K562 (cell line): Measurements from ENCODE around the gene MYO1B. TPM values are rescaled to one million over a fixed set of nuclear protein-coding genes. Genes with fewer than 3 reads are reported as not detected.

Source experiments
- ATAC-seq: fragments of 200-7000 bp; cut with Tn5 transposase; 3 replicates; pipeline ENCODE4 v1.9.1; 2020; ENCODE audit warnings: moderate library complexity
- BruUV-seq: library from RNA; stranded (reverse); fragments of 400-500 nt; replicated peaks from 2 replicates; lab custom pipeline; 2021; lab: Mats Ljungman, UMichigan
- CTCF ChIA-PET: fragments of 300-600 bp; formaldehyde crosslinking; extraction: SDS; loops from one replicate; lab custom pipeline; 2021; ENCODE audit warnings: low intra/inter-chr PET ratio; lab: Yijun Ruan, JAX
- POLR2A ChIA-PET: fragments of 300-600, 350-650 bp; sonication (Branson Sonifier 250); formaldehyde crosslinking; extraction: SDS; loops from one replicate; lab custom pipeline; 2021; ENCODE audit warnings: antibody characterized with exemption, inconsistent platforms; lab: Yijun Ruan, JAX
- DNase-seq, 4 experiments: peaks; one replicate each; pipeline versions ENCODE4 v3.0.0 to v3.0.0-alpha.2; 2011 to 2018; ENCODE audit warnings: low spot score in 3 of 4, mixed read lengths in 3 of 4; ENCODE audit errors: extremely low read depth in 1 of 4
- FAIRE-seq: peaks from 2 replicates; lab custom pipeline; 2011; peaks lifted over from hg19 to GRCh38; lab: Jason Lieb, UNC
- H2AFZ ChIP-seq: 2 replicates; pipeline ENCODE4 v1.6.0; 2011; ENCODE audit warnings: low read depth, low read length, control low read depth, inconsistent platforms
- H3K27ac ChIP-seq: fragments of 200-600 bp; 3 replicates; pipeline ENCODE4 v1.8.0; 2011; ENCODE audit warnings: low read depth, mild to moderate bottlenecking, control low read depth, inconsistent platforms, low read length, moderate library complexity, mixed read lengths; ENCODE audit errors: extremely low read depth
- H3K27me3 ChIP-seq, 2 experiments: fragments of 300-600 bp in 1 of 2; 2 replicates in 1 of 2; 3 replicates in 1 of 2; pipeline versions ENCODE4 v1.6.0 to v1.8.0; 2011; ENCODE audit warnings: inconsistent platforms in 2 of 2, low read length in 2 of 2, mild to moderate bottlenecking in 1 of 2, mixed read lengths in 1 of 2, moderate library complexity in 1 of 2; ENCODE audit not compliant: control insufficient read depth in 2 of 2, insufficient read depth in 2 of 2
- H3K36me3 ChIP-seq: fragments of 300-600 bp; 3 replicates; pipeline ENCODE4 v1.8.0; 2011; ENCODE audit warnings: mild to moderate bottlenecking, low read length, inconsistent platforms; ENCODE audit not compliant: control insufficient read depth, insufficient read depth
- H3K4me1 ChIP-seq, 2 experiments: fragments of 200-600 bp in 1 of 2; replicated peaks in 1 of 2; 2 replicates in 1 of 2; 3 replicates in 1 of 2; pipeline versions ENCODE4 v1.5.1 to v1.8.0; 2011; ENCODE audit warnings: inconsistent platforms in 2 of 2, low read length in 2 of 2, mild to moderate bottlenecking in 1 of 2, mixed read lengths in 1 of 2, moderate library complexity in 1 of 2; ENCODE audit not compliant: control insufficient read depth in 2 of 2, insufficient read depth in 2 of 2
- H3K4me2 ChIP-seq: 2 replicates; pipeline ENCODE4 v1.6.1; 2011; ENCODE audit warnings: low read length, control low read depth, inconsistent platforms, mixed read lengths; ENCODE audit not compliant: insufficient read depth
- H3K4me3 ChIP-seq: fragments of 200-600 bp; sonication (generic), shearing (Covaris generic); 2 replicates; pipeline ENCODE4 v1.5.1; 2016; ENCODE audit warnings: control low read depth, inconsistent platforms
- H3K79me2 ChIP-seq: fragments of 200-600 bp; 3 replicates; pipeline ENCODE4 v1.8.0; 2011; ENCODE audit warnings: low read length, inconsistent platforms; ENCODE audit not compliant: control insufficient read depth, insufficient read depth
- H3K9ac ChIP-seq, 2 experiments: 2 replicates each; pipeline versions ENCODE4 v1.6.0 to v1.6.1; 2011; ENCODE audit warnings: low read depth in 2 of 2, low read length in 2 of 2, control low read depth in 1 of 2, inconsistent platforms in 1 of 2, mild to moderate bottlenecking in 1 of 2, mixed read lengths in 1 of 2; ENCODE audit not compliant: insufficient read depth in 1 of 2
- H3K9me1 ChIP-seq: one replicate; pipeline ENCODE4 v1.6.0; 2011; ENCODE audit warnings: inconsistent platforms, mild to moderate bottlenecking, low read length, moderate library complexity; ENCODE audit not compliant: control insufficient read depth, insufficient read depth
- H3K9me3 ChIP-seq: replicated peaks from 2 replicates; pipeline ENCODE4 v1.5.1; 2011; ENCODE audit warnings: low read depth, low read length, inconsistent platforms; ENCODE audit not compliant: control insufficient read depth, insufficient read depth
- H4K20me1 ChIP-seq: replicated peaks from 2 replicates; pipeline ENCODE4 v1.6.1; 2011; ENCODE audit warnings: low read length, inconsistent platforms, mixed read lengths; ENCODE audit not compliant: control insufficient read depth, insufficient read depth
- CHD2 ChIP-seq: IDR thresholded peaks from 2 replicates; pipeline ENCODE4 v1.6.1; 2011; ENCODE audit warnings: low read depth, low read length
- JUND ChIP-seq, 2 experiments: IDR thresholded peaks; 2 replicates in 1 of 2; 3 replicates in 1 of 2; pipeline ENCODE4 v1.6.1; 2011; ENCODE audit warnings: borderline replicate concordance in 2 of 2, low read depth in 2 of 2, low read length in 2 of 2, improper control_type of control experiment in 1 of 2, missing biosample characterization in 1 of 2, missing genetic modification characterization in 1 of 2, missing genetic modification reagents in 1 of 2
- MNT ChIP-seq, 2 experiments: fragments of 450-650 bp; conservative IDR thresholded peaks; 2 replicates each; pipeline ENCODE4 v1.6.1; 2017; ENCODE audit warnings: mild to moderate bottlenecking in 2 of 2, moderate library complexity in 2 of 2
- WGBS: fragments of 100-300 bp; shearing (Covaris generic); methylation state at CpG from one replicate; pipeline ENCODE4 v1.1.6; 2016; ENCODE audit warnings: low coverage, mixed read lengths; ENCODE audit not compliant: insufficient coverage; ENCODE audit errors: missing lambda C conversion rate; 5-methylcytosine and 5-hydroxymethylcytosine counted together
- in situ Hi-C: fragments of 300-500 bp; cut with MboI; formaldehyde crosslinking; loops from 4 replicates; pipeline ENCODE4 v1.15.0; 2018; ENCODE audit warnings: inconsistent platforms, mixed read lengths
- intact Hi-C: fragments of 100-400 bp; cut with micrococcal nuclease; formaldehyde crosslinking; loops from 2 replicates; pipeline ENCODE4 v1.14.2; 2022
- polyA plus RNA-seq, 8 experiments: library from polyadenylated mRNA; depleted of rRNA in 4 of 8; stranded (reverse) in 5 of 8; unstranded in 3 of 8; fragments of >200 nt; fragmentation: Nextera tagmentation in 2 of 8; fragmentation: Illumina TruSeq in 1 of 8; extraction: Ambion mirVana in 2 of 8; extraction: Trizol in 1 of 8; gene quantifications; 2 replicates each; pipeline versions ENCODE4 v1.2.1 to v1.2.3, GENCODE V29; 2011 to 2014; ENCODE audit warnings: inconsistent platforms in 1 of 8, missing spikeins in 1 of 8
- total RNA-seq, 7 experiments: library from RNA; depleted of rRNA in 6 of 7; stranded (reverse); fragments of >200 nt in 6 of 7; fragmentation: Illumina TruSeq in 2 of 7; extraction: Trizol in 2 of 7; gene quantifications; 2 replicates each; pipeline versions ENCODE4 v1.2.1 to v1.2.3, GENCODE V29; 2011 to 2021; ENCODE audit warnings: low replicate concordance in 1 of 7

Gene MYO1B
- total and polyA plus RNA-seq, 9 of the 15 experiments (the other 6 are each of a cell fraction or from before 2014, with no cell fraction given), result 0.04 to 0.33 (median 0.20) TPM; not detected in 5

- TF ChIP-seq MNT (conservative IDR thresholded peaks at IDR 0.05), result no peak
Measured at GRCh38 chr2:191246820-191247380, 1.7 kb downstream of the MYO1B start (continued).

GRCh38 chr2:191247381-191248057, 2.3 kb downstream of the MYO1B start:
- in situ Hi-C loops, result no loop called here
- no peak for FAIRE-seq
- CTCF ChIA-PET, result no interaction called here
- H3K4me2 ChIP-seq, result no peak overlapping the region
- H3K9me3 ChIP-seq, result no peaks in the 10 kb centered on the region
- WGBS, result 2% methylated on average over 5 of the region's 5 CpGs
- H4K20me1 ChIP-seq, result no peaks in the 10 kb centered on the region
- BruUV-seq, result no TSS peak
- no peak overlapping the region for H3K4me3 ChIP-seq
- H3K79me2 ChIP-seq, result no peaks in the 10 kb centered on the region
- H3K4me1 ChIP-seq, result peaks cover 0 to 12% of the 10 kb centered on the region in 2 experiments; a peak in 1 of 5 replicates
- H3K9me1 ChIP-seq, result no peaks in the 10 kb centered on the region
- POLR2A ChIA-PET, result interaction anchor here (1.0 kb wide), 1 partner anchor 11 kb away, joined by 3 read pairs; no protein-coding TSS in a partner anchor
- intact Hi-C loops, result no loop called here
- DNase-seq, result peak in 1 of 4 experiments; percentile 1
- no peak for ATAC-seq
- TF ChIP-seq JUND (IDR thresholded peaks at IDR 0.05; ENCODE audit: borderline replicate concordance, low read depth, low read length) (0 out of 2 replicates have a peak, but pooled peaks have one; percentile 18), JUND (tag; IDR thresholded peaks at IDR 0.05; ENCODE audit: borderline replicate concordance, low read depth, low read length) (no peak; the same call in 2 of the 3 replicates), CHD2 (no peak)
- H2AFZ ChIP-seq, result no peak overlapping the region
- H3K36me3 ChIP-seq, result no peaks in the 10 kb centered on the region
- H3K27ac ChIP-seq, result no peak overlapping the region
- no peak overlapping the region for H3K9ac ChIP-seq
- H3K27me3 ChIP-seq, result no peaks in the 10 kb centered on the region
